ENCODE measurements around the gene RFX4.

Gene RFX4

DNA sequence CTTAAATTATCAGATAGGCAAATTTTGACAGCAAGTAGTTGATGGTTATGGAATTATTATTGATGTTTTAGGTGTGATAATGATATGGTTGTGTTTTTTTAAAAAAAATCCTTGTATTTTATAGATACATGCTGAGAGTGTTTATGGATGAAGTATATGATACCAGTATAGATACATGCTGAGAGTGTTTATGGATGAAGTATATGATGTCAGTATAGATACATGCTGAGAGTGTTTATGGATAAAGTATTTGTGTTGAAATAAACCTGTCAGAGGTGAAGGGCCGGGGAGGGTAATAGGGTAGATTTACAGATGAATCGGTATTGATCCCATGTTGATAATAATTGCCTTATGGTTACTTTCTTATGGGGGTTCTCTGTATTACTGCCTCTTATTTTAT lies 6.0 kb upstream of the RFX4 start:
- no peak overlapping the region for H3K4me3 ChIP-seq (ENCODE audit: low read length)
- no peak for DNase-seq (ENCODE audit: low read depth)
- TF ChIP-seq, protein P1, sequence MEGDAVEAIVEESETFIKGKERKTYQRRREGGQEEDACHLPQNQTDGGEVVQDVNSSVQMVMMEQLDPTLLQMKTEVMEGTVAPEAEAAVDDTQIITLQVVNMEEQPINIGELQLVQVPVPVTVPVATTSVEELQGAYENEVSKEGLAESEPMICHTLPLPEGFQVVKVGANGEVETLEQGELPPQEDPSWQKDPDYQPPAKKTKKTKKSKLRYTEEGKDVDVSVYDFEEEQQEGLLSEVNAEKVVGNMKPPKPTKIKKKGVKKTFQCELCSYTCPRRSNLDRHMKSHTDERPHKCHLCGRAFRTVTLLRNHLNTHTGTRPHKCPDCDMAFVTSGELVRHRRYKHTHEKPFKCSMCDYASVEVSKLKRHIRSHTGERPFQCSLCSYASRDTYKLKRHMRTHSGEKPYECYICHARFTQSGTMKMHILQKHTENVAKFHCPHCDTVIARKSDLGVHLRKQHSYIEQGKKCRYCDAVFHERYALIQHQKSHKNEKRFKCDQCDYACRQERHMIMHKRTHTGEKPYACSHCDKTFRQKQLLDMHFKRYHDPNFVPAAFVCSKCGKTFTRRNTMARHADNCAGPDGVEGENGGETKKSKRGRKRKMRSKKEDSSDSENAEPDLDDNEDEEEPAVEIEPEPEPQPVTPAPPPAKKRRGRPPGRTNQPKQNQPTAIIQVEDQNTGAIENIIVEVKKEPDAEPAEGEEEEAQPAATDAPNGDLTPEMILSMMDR (IDR thresholded peaks at IDR 0.05; ENCODE audit: insufficient read depth, low read depth, low read length, missing control alignments): no peak

DNA sequence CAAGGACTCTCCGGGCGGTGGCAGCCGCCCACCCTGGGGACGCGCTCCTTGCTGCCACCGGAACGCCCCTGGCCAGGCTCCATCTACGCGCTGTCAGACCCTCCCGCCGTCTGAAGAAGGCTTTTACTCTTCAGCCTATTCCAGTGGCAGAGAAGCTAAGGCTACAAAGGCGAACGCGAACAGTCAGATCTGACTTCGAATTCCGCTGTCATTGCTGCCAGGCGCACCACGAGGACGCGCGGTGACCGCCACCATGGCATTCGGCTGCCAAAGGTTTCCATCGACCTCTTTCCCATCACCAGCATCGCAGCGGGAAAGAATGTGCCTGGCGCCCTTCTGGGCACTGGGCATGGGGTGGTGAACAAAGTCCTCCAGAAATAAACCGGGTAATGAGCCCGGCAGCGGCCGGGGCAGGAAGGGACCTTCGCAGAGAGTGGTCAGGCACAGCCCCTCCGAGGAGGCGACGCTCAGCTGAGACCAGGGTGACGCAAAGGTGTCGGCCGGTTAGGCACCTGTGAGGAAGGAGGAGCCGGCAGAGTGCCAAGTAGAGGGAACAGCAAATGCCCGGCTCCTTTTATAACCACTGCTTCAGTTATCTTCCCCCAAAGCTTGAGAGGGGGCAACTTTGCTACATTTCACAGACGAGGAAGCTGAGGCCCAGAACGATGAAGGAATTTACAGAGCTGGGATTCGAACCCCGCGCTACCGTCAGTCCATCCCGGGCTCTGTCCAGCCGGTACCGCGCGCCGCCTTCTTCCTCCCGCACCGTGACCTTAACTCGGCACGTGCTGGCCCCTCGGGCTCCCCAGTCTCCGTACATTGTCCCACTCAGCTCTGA lies 1.9 kb upstream of the RFX4 start:
- TF ChIP-seq, protein P1 (IDR thresholded peaks at IDR 0.05; ENCODE audit: insufficient read depth, low read depth, low read length, missing control alignments): no peak
- H3K4me3 ChIP-seq (ENCODE audit: low read length): no peak overlapping the region
- no peak for DNase-seq (ENCODE audit: low read depth)

DNA sequence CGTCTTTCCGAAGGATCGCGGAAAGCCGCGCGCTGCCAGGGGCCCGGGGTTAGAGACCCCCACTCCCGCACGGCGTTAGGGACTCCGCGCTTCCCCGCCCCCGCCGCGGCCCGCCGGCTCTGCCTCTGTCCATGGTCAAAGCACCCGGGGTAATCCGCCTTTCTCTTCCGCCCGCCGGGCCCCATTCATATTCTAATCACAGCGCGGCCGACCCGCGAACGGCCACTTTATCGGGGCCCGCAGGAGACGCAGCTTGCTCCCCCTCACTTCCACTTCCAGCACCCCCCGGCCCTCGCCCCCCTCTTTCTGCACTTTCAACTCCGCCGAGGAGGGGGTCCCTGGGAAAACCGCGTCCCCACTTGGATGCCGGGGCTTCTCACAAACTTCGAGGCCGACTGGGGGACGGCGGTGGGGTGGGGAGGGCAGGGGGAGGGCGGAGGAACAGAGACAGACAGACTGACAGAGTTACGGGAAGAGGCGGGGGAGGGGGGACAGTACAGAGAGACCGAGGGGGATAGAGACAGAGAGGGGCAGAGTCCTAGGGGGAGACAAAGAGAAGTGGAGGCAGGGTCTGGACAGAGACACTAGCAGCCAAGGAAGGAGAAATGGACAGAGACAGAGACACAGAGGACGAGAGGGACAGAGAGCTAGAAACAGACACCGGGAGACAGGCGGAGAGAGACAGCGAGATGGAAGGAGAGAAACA lies 1.1 kb upstream of the RFX4 start:
- DNase-seq (ENCODE audit: low read depth): no peak
- no peak overlapping the region for H3K4me3 ChIP-seq (ENCODE audit: low read length)
- TF ChIP-seq, protein P1 (IDR thresholded peaks at IDR 0.05; ENCODE audit: insufficient read depth, low read depth, low read length, missing control alignments): no peak

DNA sequence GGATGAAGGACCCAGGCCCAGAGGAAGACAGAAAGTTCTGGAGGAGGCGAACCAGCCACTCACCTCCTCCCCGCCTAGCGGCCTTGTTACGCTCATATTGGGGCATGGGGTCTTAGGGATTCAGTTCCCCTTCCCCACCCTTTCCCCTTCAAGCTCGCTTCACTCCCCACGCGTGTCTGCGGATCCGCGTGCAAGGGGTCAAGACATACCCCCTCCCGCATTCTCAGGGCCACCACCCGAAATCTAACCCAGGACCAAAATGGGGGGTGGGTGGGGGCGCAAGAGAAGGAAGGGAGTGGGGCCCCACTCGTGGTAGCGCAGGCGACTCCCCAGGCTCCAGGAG lies 584 bp upstream of the RFX4 start:
- no peak overlapping the region for H3K4me3 ChIP-seq (ENCODE audit: low read length)

DNA sequence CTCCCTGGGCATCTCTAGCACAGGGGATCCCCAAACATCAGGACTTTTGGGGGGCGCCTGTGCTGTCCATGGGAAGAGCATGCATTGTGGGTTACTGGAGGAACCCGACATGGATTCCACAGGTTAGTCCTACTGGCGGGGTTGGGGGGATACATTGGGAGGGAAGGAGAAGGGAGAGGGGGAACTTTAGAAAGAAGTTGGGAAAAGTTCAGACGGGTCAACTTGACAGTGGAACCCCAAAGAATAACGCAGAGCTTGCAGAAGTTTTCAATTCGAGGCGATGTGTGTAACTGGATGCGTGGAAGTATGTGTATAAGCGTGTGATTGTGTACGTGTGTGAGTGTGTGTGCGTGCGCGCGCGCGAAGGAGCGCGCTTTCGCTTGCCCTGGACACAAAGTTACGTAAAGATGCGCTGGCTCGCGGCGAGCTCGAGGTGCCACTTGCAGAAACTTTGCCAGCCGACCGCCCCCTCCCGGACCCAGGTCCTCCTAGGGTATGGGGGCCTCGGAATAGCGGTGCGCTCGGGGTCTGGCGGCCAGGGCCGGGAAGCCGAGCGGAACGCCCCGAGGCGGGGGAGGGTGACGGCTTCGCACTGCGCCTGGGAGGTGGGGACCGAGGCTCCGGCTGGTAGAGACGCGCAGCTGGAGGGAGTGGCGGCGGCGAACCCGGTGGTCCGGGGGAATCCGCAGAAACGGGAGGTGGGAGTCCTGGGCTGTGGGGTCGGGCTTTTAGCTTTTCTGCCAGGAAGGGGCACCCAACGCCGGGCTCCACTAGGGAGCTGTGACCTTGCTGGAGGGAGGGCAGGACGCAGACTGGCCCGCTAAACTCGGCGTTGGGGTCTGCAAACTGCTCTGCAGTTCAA lies 669 bp downstream of the RFX4 start:
- H3K4me3 ChIP-seq (ENCODE audit: low read length): peak overlapping the region; percentile 5
- peak; percentile 46 for DNase-seq (ENCODE audit: low read depth)
- TF ChIP-seq, protein P1 (IDR thresholded peaks at IDR 0.05; ENCODE audit: insufficient read depth, low read depth, low read length, missing control alignments): no peak

More for the DNA sequence above, 584 bp upstream of the RFX4 start:
- TF ChIP-seq, protein P1 (IDR thresholded peaks at IDR 0.05; ENCODE audit: insufficient read depth, low read depth, low read length, missing control alignments): no peak
- no peak for DNase-seq (ENCODE audit: low read depth)

DNA sequence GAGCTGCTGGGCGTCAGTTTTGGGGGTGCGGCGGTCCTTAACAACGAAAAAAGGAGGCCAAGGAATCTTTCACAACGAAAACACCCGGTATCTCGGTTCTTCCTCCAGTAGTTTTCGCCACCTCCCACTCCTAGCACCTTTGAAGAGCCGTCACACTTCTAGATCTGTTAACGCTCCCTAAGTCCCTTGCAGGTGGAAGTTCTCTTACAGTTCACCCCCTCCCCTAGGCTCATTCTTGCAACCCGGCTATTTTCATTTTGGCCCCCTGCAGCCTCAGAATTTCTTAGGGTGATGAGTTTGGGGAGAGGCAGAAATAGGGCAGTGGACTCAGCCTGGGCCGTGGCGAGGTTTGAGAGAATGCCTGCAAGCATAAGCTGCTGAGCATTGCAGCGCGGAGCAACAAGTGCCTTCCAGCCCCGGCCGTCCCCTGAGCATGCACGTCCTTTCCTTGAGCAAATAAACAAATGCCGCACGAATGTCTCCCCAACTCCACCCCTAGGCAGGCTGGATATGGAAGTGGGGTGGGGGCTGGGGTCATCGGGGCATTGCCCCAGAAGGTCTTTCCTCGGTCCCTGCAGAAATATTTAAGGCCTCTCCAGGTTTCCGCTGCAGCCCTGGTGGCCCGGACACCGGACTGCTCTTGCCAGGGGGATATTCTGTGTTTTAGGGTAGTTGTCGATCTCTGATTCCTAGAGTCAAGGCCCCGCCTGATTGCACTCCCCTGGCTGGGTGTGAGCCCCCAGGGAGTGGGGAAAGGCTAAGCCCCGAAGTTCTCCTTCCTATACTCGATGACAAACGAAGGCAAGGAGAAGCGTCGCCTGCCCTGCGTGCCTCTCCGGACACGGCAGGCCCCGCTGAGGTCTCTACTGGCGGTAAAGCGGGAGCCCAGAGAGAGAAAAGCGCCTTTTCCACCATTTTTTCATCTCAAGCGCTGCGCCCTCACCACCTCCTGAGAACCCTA lies 1.6 kb downstream of the RFX4 start:
- DNase-seq (ENCODE audit: low read depth): no peak
- H3K4me3 ChIP-seq (ENCODE audit: low read length): no peak overlapping the region
- TF ChIP-seq, protein P1 (IDR thresholded peaks at IDR 0.05; ENCODE audit: insufficient read depth, low read depth, low read length, missing control alignments): no peak

Measured in epithelial cell of esophagus (primary cell).